Effector memory CD4-positive, alpha-beta T cell (primary cell): ENCODE data around the gene KIF26B.

ENCODE experiments used
- DNase-seq, 3 donors: peaks; one replicate each; pipeline ENCODE4 v3.0.0-alpha.2; 2020
- H3K27ac ChIP-seq: 2 replicates; pipeline ENCODE4 v1.7.0; 2013; ENCODE audit warnings: mild to moderate bottlenecking, low read length, moderate library complexity; ENCODE audit not compliant: insufficient read depth, poor library complexity, severe bottlenecking
- H3K27me3 ChIP-seq: replicated peaks from 2 replicates; pipeline ENCODE4 v1.7.0; 2013; ENCODE audit warnings: mild to moderate bottlenecking, low read length; ENCODE audit not compliant: insufficient read depth, control insufficient read depth, poor library complexity, severe bottlenecking
- H3K36me3 ChIP-seq: 2 replicates; pipeline ENCODE4 v1.7.0; 2013; ENCODE audit warnings: mild to moderate bottlenecking, low read length, moderate library complexity; ENCODE audit not compliant: control insufficient read depth, insufficient read depth
- H3K4me1 ChIP-seq: 2 replicates; pipeline ENCODE4 v1.7.0; 2013; ENCODE audit warnings: low read length, mild to moderate bottlenecking; ENCODE audit not compliant: control insufficient read depth, insufficient read depth, poor library complexity, severe bottlenecking
- H3K4me3 ChIP-seq: 2 replicates; pipeline ENCODE4 v1.7.0; 2013; ENCODE audit warnings: low read length, low read depth, mild to moderate bottlenecking; ENCODE audit not compliant: insufficient read depth, poor library complexity, severe bottlenecking
- H3K9me3 ChIP-seq: 2 replicates; pipeline ENCODE4 v1.7.0; 2013; ENCODE audit warnings: mild to moderate bottlenecking, low read length, moderate library complexity; ENCODE audit not compliant: control insufficient read depth

Gene KIF26B

GRCh38 chr1:245458761-245459174, 304.0 kb downstream of the KIF26B start:
- Histone ChIP-seq H3K27me3 (no peaks in the 10 kb centered on the region), H3K4me3 (no peak overlapping the region), H3K36me3 (no peaks in the 10 kb centered on the region), H3K27ac (no peak overlapping the region), H3K9me3 (no peaks in the 10 kb centered on the region), H3K4me1 (no peaks in the 10 kb centered on the region)
- DNase-seq, result no peak

- Histone ChIP-seq H3K4me3 (no peak overlapping the region), H3K36me3 (no peaks in the 10 kb centered on the region), H3K27me3 (no peaks in the 10 kb centered on the region), H3K9me3 (no peaks in the 10 kb centered on the region), H3K4me1 (no peaks in the 10 kb centered on the region), H3K27ac (no peak overlapping the region)
- DNase-seq, result no peak
Measured at GRCh38 chr1:245459621-245460020, 304.8 kb downstream of the KIF26B start.

- Histone ChIP-seq H3K9me3 (no peaks in the 10 kb centered on the region), H3K27me3 (no peaks in the 10 kb centered on the region), H3K4me3 (no peak overlapping the region), H3K27ac (no peak overlapping the region), H3K36me3 (no peaks in the 10 kb centered on the region), H3K4me1 (no peaks in the 10 kb centered on the region)
- no peak for DNase-seq
Measured at GRCh38 chr1:245461681-245462080, 306.9 kb downstream of the KIF26B start.

DNA sequence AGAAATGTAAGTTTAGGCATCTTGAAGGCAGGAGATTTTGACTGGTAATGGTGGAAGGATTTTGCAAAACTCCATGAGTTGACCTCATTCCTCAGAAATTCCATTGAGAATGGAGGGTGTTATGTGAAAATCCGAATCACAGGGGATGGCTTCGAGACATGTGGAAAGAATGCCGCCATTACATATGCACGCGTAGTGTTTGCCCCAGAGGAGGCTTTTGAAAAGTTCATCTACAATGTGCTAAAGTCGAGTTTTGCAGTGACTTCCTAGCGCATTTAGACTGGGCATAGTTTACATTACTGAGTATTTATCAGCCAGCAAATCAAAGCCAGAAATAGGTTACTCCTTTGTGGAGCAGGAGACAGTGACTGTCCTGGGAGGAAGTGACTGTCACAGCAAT, 307.4 kb downstream of the KIF26B start:
- H3K4me1 ChIP-seq, result no peaks in the 10 kb centered on the region
- no peaks in the 10 kb centered on the region for H3K27me3 ChIP-seq
- no peak overlapping the region for H3K27ac ChIP-seq
- no peak overlapping the region for H3K4me3 ChIP-seq
- H3K9me3 ChIP-seq, result no peaks in the 10 kb centered on the region
- DNase-seq, result no peak
- H3K36me3 ChIP-seq, result no peaks in the 10 kb centered on the region

- no peak overlapping the region for H3K27ac ChIP-seq
- H3K4me1 ChIP-seq, result no peaks in the 10 kb centered on the region
- no peaks in the 10 kb centered on the region for H3K9me3 ChIP-seq
- no peaks in the 10 kb centered on the region for H3K36me3 ChIP-seq
- H3K27me3 ChIP-seq, result no peaks in the 10 kb centered on the region
- DNase-seq, result no peak
- no peak overlapping the region for H3K4me3 ChIP-seq
Measured at GRCh38 chr1:245463392-245464165, 308.8 kb downstream of the KIF26B start.

DNA sequence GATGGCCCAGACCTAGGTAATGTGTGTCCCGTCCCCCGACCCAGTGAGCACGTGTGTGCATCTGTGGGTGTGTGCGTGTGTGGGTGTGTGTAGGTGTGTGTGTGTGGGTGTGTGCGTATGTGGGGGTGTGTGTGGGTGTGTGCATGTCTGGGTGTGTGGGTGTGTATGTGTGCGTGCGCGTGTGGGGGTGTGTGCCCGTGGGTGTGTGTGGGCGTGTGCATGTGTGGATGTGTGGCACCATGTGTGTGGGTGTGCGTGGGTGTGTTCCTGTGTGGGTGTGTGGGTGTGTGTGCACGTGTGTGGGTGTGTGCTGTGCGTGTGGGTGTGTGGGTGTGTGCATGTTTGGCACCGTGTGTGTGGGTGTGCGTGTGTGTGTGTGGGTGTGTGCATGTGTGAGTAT, 309.5 kb downstream of the KIF26B start:
- Histone ChIP-seq H3K9me3 (no peaks in the 10 kb centered on the region), H3K27me3 (no peaks in the 10 kb centered on the region), H3K27ac (no peak overlapping the region), H3K4me3 (no peak overlapping the region), H3K36me3 (no peaks in the 10 kb centered on the region), H3K4me1 (no peaks in the 10 kb centered on the region)
- DNase-seq, result no peak

GRCh38 chr1:245465666-245466065, 310.9 kb downstream of the KIF26B start:
- Histone ChIP-seq H3K27me3 (no peaks in the 10 kb centered on the region), H3K9me3 (no peaks in the 10 kb centered on the region), H3K27ac (no peak overlapping the region), H3K4me3 (no peak overlapping the region), H3K36me3 (no peaks in the 10 kb centered on the region), H3K4me1 (no peaks in the 10 kb centered on the region)
- no peak for DNase-seq

- H3K27me3 ChIP-seq, result no peaks in the 10 kb centered on the region
- H3K9me3 ChIP-seq, result no peaks in the 10 kb centered on the region
- no peak overlapping the region for H3K4me3 ChIP-seq
- H3K4me1 ChIP-seq, result no peaks in the 10 kb centered on the region
- H3K27ac ChIP-seq, result no peak overlapping the region
- H3K36me3 ChIP-seq, result no peaks in the 10 kb centered on the region
- no peak for DNase-seq
Measured at GRCh38 chr1:245466261-245466660, 311.5 kb downstream of the KIF26B start.

- H3K4me3 ChIP-seq, result no peak overlapping the region
- no peak for DNase-seq
- no peak overlapping the region for H3K27ac ChIP-seq
- no peaks in the 10 kb centered on the region for H3K9me3 ChIP-seq
- no peaks in the 10 kb centered on the region for H3K36me3 ChIP-seq
- H3K27me3 ChIP-seq, result no peaks in the 10 kb centered on the region
- H3K4me1 ChIP-seq, result no peaks in the 10 kb centered on the region
Measured at GRCh38 chr1:245467804-245468203, 313.0 kb downstream of the KIF26B start.

GRCh38 chr1:245469006-245469405, 314.2 kb downstream of the KIF26B start:
- Histone ChIP-seq H3K4me3 (no peak overlapping the region), H3K27me3 (no peaks in the 10 kb centered on the region), H3K36me3 (no peaks in the 10 kb centered on the region), H3K4me1 (no peaks in the 10 kb centered on the region), H3K27ac (no peak overlapping the region), H3K9me3 (no peaks in the 10 kb centered on the region)
- DNase-seq, result no peak
